HG02840 (cell line): Measurements from ENCODE around the gene DYNC1H1.
"Not testable (repeated sequence)": the region's sequence is repeated elsewhere in the genome, so short reads cannot be mapped to it uniquely, and the experiment has no call there.

Source experiments
- ATAC-seq: cut with Tn5 transposase; IDR thresholded peaks from one replicate; pipeline ENCODE4 v1.9.1; 2021; ENCODE audit warnings: mild to moderate bottlenecking, moderate library complexity, moderate number of reproducible peaks; ENCODE audit not compliant: unreplicated experiment, low FRiP score

The DYNC1H1 gene

GRCh38 chr14:102057480-102058114 lies 93.2 kb downstream of the DYNC1H1 start:
- no peak for ATAC-seq

GRCh38 chr14:102058146-102058545 lies 93.8 kb downstream of the DYNC1H1 start:
- no peak for ATAC-seq

- ATAC-seq: no peak
Measured at GRCh38 chr14:102058961-102059360, 94.6 kb downstream of the DYNC1H1 start.

- no peak for ATAC-seq
Measured at GRCh38 chr14:102063109-102063807, 98.9 kb downstream of the DYNC1H1 start.

- no peak for ATAC-seq
Measured at GRCh38 chr14:102063808-102064429, 99.5 kb downstream of the DYNC1H1 start.

- ATAC-seq: not testable (repeated sequence)
Measured at GRCh38 chr14:102064590-102064989, 100.2 kb downstream of the DYNC1H1 start.

GRCh38 chr14:102066041-102066451 lies 101.7 kb downstream of the DYNC1H1 start:
- no peak for ATAC-seq

- no peak for ATAC-seq
Measured at GRCh38 chr14:102071283-102071998, 107.1 kb downstream of the DYNC1H1 start.

- ATAC-seq: no peak
Measured at GRCh38 chr14:102074415-102074964, 110.1 kb downstream of the DYNC1H1 start.

- no peak for ATAC-seq
Measured at GRCh38 chr14:102075155-102075554, 110.8 kb downstream of the DYNC1H1 start.

- ATAC-seq: no peak
Measured at GRCh38 chr14:102077382-102077709, 113.0 kb downstream of the DYNC1H1 start.

- not testable (repeated sequence) for ATAC-seq
Measured at GRCh38 chr14:102078361-102078791, 114.0 kb downstream of the DYNC1H1 start.

GRCh38 chr14:102078831-102079699 lies 114.7 kb downstream of the DYNC1H1 start:
- ATAC-seq: no peak

GRCh38 chr14:102079700-102079979 lies 115.3 kb downstream of the DYNC1H1 start:
- no peak for ATAC-seq

GRCh38 chr14:102080183-102081080 lies 116.1 kb downstream of the DYNC1H1 start:
- no peak for ATAC-seq

GRCh38 chr14:102081231-102082080 lies 117.1 kb downstream of the DYNC1H1 start:
- no peak for ATAC-seq

GRCh38 chr14:102084522-102084921 lies 120.1 kb downstream of the DYNC1H1 start:
- ATAC-seq: not testable (repeated sequence)

- no peak for ATAC-seq
Measured at GRCh38 chr14:102084931-102085330, 120.6 kb downstream of the DYNC1H1 start.
